GM12872 (cell line): ENCODE data around the gene NUP58.

Experiments
- CTCF ChIP-seq: IDR thresholded peaks from 3 replicates; pipeline ENCODE4 v1.5.1; 2011; ENCODE audit warnings: low read depth, mild to moderate bottlenecking, low read length, moderate library complexity; ENCODE audit not compliant: insufficient read depth

The NUP58 gene

GRCh38 chr13:25306671-25307464 is 5.4 kb downstream of the NUP58 start:
- no peak for TF ChIP-seq CTCF

DNA sequence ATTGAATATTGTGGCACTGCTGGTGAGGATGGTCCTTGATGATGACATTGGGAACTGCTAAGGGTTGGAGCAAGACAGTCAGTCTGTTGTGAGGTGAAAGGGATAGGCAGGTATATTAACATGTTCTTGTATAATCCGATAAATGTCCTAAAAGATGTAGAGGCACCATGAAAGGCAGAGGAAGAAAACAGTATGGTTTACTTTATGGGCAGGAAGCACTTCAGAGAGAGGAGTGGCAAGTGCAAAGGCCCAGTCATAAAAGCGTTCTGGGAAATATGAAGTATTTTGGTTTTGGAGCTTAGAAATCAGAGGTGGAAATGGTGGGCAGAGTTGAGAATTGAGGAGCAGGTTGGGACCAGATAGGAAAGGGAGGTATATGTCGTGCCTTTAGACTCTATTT is 9.5 kb downstream of the NUP58 start:
- no peak for TF ChIP-seq CTCF

DNA sequence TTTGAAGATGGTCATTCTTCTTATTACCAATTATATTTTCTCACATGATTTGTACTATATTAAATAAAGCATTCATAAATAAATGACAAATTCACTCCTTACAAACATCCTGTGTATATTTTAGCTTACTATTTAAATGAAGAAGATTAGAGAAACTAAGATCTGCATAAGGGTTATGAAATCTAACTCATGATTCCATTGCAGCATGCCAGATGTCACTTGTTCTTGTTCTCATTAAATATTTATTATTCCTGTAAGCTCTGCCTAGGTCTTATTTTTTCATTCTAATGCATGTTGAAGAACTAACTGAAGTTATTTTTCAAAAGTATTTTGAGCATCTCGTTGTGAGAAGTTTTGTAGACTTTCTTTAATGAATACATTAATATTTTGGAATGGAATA is 18.3 kb downstream of the NUP58 start:
- no peak for TF ChIP-seq CTCF

GRCh38 chr13:25324100-25324499 is 22.7 kb downstream of the NUP58 start:
- TF ChIP-seq CTCF = no peak

DNA sequence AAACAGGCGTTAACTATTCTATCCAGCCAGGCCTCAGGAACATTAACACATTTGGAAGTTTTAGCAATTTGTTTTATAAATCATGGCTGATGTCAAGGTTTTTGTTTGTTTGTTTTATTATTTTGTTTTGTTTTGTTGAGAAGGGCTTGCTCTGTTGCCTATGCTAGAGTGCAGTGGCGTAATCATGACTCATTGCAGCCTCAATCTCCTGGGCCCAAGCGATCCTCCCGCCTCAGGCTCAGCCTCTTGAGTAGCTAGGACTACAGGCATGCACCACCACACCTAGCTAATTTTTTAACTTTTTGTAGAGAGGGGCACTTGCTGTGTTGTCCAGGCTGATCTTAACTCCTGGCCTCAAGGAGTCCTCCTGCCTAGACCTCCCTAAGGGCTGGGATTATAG is 28.3 kb downstream of the NUP58 start:
- no peak for TF ChIP-seq CTCF

GRCh38 chr13:25330541-25330940 is 29.1 kb downstream of the NUP58 start:
- TF ChIP-seq CTCF = no peak

DNA sequence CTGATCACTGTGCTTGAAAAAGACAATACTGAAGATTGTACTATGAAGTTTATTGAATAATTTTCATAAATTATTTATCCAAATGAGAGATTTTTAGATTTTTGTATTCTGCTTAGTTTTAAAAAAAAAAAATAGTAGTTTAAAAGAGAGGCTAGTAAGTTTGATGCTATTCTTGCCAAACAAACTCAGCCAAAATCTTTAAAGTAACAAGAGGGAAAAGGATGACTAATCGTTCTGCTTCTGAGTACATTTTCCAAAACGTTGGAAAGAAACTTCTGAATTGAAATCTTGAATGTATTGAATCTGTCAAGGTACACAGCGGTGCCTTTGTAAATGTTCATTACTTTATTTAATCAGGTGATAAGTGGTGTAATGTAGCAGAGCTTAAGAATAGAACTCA is 34.4 kb downstream of the NUP58 start:
- no peak for TF ChIP-seq CTCF

- no peak for TF ChIP-seq CTCF
Measured at GRCh38 chr13:25345576-25345975, 44.2 kb downstream of the NUP58 start.
